Testis (tissue), 3 donors: Measurements from ENCODE around the gene APCDD1. TPM values are rescaled to one million over a fixed set of nuclear protein-coding genes. Genes with fewer than 3 reads are reported as not detected.
"Not testable (repeated sequence)": the region's sequence is repeated elsewhere in the genome, so short reads cannot be mapped to it uniquely, and the experiment has no call there.

Experiments used
- DNase-seq: peaks from one replicate; pipeline ENCODE4 v3.0.0-alpha.2; 2019
- H3K27ac ChIP-seq, 2 donors: fragments of 200-600 bp; sonication (generic); one replicate each; pipeline ENCODE4 v1.5.1; 2019
- H3K27me3 ChIP-seq: fragments of 200-600 bp; sonication (generic); one replicate; pipeline ENCODE4 v1.5.1; 2019
- H3K36me3 ChIP-seq: fragments of 200-600 bp; sonication (generic); one replicate; pipeline ENCODE4 v1.5.1; 2017; ENCODE audit warnings: low read depth; ENCODE audit errors: missing control alignments
- H3K4me1 ChIP-seq: fragments of 200-600 bp; sonication (generic); one replicate; pipeline ENCODE4 v1.5.1; 2019
- H3K4me3 ChIP-seq, 2 donors: fragments of 200-600 bp; sonication (generic); one replicate each; pipeline ENCODE4 v1.5.1; 2017 to 2019
- H3K9me3 ChIP-seq: fragments of 200-600 bp; sonication (generic); one replicate; pipeline ENCODE4 v1.5.1; 2017
- POLR2A ChIP-seq: fragments of 450-650 bp; IDR thresholded peaks from one replicate; pipeline ENCODE4 v1.6.1; 2017; ENCODE audit warnings: antibody characterized with exemption, mild to moderate bottlenecking, moderate library complexity
- WGBS, 2 donors: methylation state at CpG; one replicate each; pipeline ENCODE4 v1.1.5; 2018; 5-methylcytosine and 5-hydroxymethylcytosine counted together
- intact Hi-C: fragments of 100-400 bp; cut with DNase I; formaldehyde crosslinking; loops from one replicate; pipeline ENCODE4 v1.15.1; 2023; ENCODE audit warnings: low total_unique reads
- polyA plus RNA-seq: library from polyadenylated mRNA; stranded (reverse); fragments of 350-450 nt; fragmentation: Illumina TruSeq; extraction: RNeasy Lipid Tissue Mini Kit (QIAGEN cat#74804); gene quantifications from one replicate; pipeline ENCODE4 v1.2.3, GENCODE V29; 2014; ENCODE audit warnings: low read depth, low replicate concordance; ENCODE audit not compliant: insufficient read depth
- total RNA-seq, 2 donors: library from RNA; depleted of rRNA; stranded (reverse); fragments of >200 nt; gene quantifications; one replicate each; pipeline ENCODE4 v1.2.3, GENCODE V29; 2016
- TF ChIP-seq, protein P1 (sequence below), 3 experiments: fragments of 450-650 bp in 2 of 3; fragments of 200-600 bp in 1 of 3; sonication (generic) in 1 of 3; IDR thresholded peaks; one replicate each; pipeline ENCODE4 v1.5.1; 2016 to 2019; ENCODE audit warnings: antibody characterized with exemption in 3 of 3, mild to moderate bottlenecking in 2 of 3, moderate library complexity in 1 of 3

The APCDD1 gene
- total and polyA plus RNA-seq, 3 donors from 2014 or later, result 10.8 to 12.5 (median 11.2) TPM

DNA sequence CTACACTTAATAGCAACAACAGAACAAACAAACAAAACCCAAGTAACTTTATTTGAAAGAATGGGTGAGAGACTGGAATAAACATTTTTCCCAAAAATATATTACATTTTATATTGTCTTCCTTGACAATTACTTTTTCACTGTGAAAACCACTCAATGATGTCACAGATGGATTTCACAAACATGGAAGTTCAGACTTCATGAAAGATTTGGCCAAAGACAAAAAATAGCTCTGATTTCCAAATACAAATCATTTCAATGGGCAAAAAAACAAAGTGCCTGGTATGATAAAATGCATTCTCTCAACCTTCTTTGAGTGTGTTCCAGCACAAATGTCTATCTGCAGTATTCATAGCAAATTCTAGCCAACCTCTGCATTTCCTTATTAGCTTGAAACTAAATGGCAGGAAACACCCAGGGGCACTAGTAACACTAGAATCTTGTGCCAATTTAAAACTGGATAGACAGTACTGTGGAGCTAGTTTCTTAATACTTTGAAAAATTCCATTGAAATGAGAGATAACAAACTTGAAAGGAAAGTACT, 42.8 kb downstream of the APCDD1 start:
- intact Hi-C loops, result no loop called here

DNA sequence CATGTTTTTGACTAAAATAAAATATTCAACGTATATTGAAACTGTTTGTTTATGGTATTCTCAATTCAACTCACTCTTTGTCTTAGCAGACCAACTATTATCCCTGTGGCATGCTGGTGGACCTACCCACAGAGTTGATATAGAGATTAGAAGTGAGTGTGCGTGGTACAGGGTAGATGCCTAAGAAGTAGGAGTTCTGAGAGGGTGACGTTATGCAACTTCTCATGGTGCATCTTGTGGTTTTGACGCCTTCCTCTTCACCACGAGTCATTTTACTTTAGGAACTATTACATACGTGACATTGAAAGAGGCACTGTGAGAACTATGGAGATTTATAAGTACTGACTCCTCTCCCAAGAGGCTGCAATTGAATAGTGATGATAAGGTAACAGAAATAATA, 44.8 kb downstream of the APCDD1 start:
- 86 to 90% methylated on average over 6 of the region's 6 CpGs for WGBS, 2 donors
- no peak for DNase-seq
- TF ChIP-seq POLR2A, result no peak
- TF ChIP-seq, protein P1, sequence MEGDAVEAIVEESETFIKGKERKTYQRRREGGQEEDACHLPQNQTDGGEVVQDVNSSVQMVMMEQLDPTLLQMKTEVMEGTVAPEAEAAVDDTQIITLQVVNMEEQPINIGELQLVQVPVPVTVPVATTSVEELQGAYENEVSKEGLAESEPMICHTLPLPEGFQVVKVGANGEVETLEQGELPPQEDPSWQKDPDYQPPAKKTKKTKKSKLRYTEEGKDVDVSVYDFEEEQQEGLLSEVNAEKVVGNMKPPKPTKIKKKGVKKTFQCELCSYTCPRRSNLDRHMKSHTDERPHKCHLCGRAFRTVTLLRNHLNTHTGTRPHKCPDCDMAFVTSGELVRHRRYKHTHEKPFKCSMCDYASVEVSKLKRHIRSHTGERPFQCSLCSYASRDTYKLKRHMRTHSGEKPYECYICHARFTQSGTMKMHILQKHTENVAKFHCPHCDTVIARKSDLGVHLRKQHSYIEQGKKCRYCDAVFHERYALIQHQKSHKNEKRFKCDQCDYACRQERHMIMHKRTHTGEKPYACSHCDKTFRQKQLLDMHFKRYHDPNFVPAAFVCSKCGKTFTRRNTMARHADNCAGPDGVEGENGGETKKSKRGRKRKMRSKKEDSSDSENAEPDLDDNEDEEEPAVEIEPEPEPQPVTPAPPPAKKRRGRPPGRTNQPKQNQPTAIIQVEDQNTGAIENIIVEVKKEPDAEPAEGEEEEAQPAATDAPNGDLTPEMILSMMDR (IDR thresholded peaks at IDR 0.05), result no peak
- Histone ChIP-seq H3K27ac (no peak overlapping the region), H3K36me3 (no peaks in the 10 kb centered on the region), H3K4me3 (no peak overlapping the region), H3K4me1 (no peaks in the 10 kb centered on the region), H3K9me3 (no peaks in the 10 kb centered on the region), H3K27me3 (no peaks in the 10 kb centered on the region)
- intact Hi-C loops, result no loop called here

More for the DNA sequence above, 42.8 kb downstream of the APCDD1 start:
- Histone ChIP-seq H3K4me3 (no peak overlapping the region), H3K9me3 (no peaks in the 10 kb centered on the region), H3K27me3 (no peaks in the 10 kb centered on the region), H3K4me1 (no peaks in the 10 kb centered on the region), H3K36me3 (no peaks in the 10 kb centered on the region), H3K27ac (no peak overlapping the region)
- no peak for DNase-seq
- TF ChIP-seq POLR2A, result no peak
- TF ChIP-seq, protein P1 (IDR thresholded peaks at IDR 0.05), result no peak

DNA sequence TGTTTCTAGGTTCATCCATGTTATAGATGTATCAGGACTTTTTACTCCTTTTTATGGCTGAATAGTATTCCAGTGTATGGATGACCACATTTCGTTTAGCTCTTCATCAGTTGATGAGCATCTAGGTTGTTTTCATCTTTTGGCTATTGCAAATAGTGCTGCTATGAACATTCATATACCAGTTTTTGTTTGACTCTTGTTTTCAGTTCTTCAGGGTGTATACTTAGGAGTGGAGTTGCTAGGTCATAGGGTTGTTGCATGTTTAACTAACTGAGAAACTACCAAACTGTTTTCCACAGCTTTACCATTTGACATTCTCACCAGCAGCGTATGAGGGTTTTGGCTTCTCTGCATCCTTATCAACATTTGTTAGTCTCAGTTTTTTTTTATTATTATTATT, 45.6 kb downstream of the APCDD1 start:
- H3K36me3 ChIP-seq, result no peaks in the 10 kb centered on the region
- H3K4me3 ChIP-seq, result no peak overlapping the region
- no peaks in the 10 kb centered on the region for H3K4me1 ChIP-seq
- no peak for DNase-seq
- WGBS, 2 donors, result 73 to 92% methylated on average over 2 of the region's 2 CpGs
- H3K27ac ChIP-seq, result no peak overlapping the region
- intact Hi-C loops, result no loop called here
- TF ChIP-seq POLR2A, result no peak
- TF ChIP-seq, protein P1 (IDR thresholded peaks at IDR 0.05), result no peak
- no peaks in the 10 kb centered on the region for H3K27me3 ChIP-seq
- no peaks in the 10 kb centered on the region for H3K9me3 ChIP-seq

DNA sequence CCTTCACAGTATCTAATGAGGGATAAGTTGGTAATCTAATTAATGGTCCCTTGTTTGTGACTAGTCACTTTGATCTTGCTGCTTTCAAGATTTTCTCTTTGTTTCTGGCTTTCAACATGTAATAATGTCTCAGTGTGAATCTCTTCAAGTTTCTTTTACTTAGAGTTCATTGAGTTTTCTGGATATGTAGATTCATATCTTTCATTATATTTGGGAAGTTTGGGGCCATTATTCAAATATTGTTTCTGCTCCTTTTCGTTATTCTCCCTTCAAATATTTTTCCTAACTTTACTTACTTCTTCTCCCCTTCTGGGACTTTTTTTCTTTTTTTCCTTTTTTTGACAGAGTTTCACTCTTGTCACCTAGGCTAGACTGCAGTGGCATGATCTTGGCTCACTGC, 50.3 kb downstream of the APCDD1 start:
- Histone ChIP-seq H3K27ac (no peak overlapping the region), H3K36me3 (no peaks in the 10 kb centered on the region), H3K27me3 (no peaks in the 10 kb centered on the region), H3K9me3 (no peaks in the 10 kb centered on the region), H3K4me3 (no peak overlapping the region), H3K4me1 (no peaks in the 10 kb centered on the region)
- TF ChIP-seq, protein P1 (IDR thresholded peaks at IDR 0.05), result no peak
- no peak for TF ChIP-seq POLR2A
- DNase-seq, result no peak
- intact Hi-C loops, result no loop called here
- 76 to 91% methylated on average over 1 of the region's 1 CpG for WGBS, 2 donors

DNA sequence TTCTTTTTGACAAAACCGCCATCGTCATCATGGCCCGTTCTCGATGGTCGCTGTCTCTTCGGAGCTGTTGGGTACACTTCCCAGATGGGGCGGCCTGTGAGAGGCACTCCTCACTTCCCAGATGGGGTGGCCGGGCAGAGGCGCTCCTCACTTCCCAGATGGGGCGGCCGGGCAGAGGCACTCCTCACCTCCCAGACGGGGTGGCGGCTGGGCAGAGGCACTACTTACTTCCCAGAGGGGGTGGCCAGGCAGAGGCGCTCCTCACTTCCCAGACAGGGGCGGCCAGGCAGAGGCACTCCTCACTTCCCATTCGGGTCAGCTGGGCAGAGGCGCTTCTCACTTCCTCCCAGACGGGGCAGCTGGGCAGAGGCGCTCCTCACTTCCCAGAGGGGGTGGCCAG, 51.5 kb downstream of the APCDD1 start:
- H3K36me3 ChIP-seq, DNase-seq, H3K9me3 ChIP-seq, H3K27ac ChIP-seq, H3K27me3 ChIP-seq, H3K4me3 ChIP-seq, H3K4me1 ChIP-seq, intact Hi-C loops: not testable (repeated sequence)
- WGBS, 2 donors, result 90 to 100% methylated on average over 13 to 19 of the region's 19 CpGs
